ENCODE results near the gene DPH5. TPM values are rescaled to one million over a fixed set of nuclear protein-coding genes. Genes with fewer than 3 reads are reported as not detected.
"Not testable (repeated sequence)": the region's sequence is repeated elsewhere in the genome, so short reads cannot be mapped to it uniquely, and the experiment has no call there.

DPH5 gene
- total RNA-seq, 2 experiments from 2014 or later: 32.4 to 37.1 TPM

- DNase-seq: no peak
- Mint-ChIP-seq H3K27ac (no peak overlapping the region), H3K9me3 (peaks cover 1% of the 10 kb centered on the region), H3K4me1 (peaks cover 6% of the 10 kb centered on the region), H3K27me3 (no peaks in the 10 kb centered on the region), H3K4me3 (no peak overlapping the region), H3K36me3 (peaks cover 18% of the 10 kb centered on the region)
- no peak for ATAC-seq (ENCODE audit: low read depth)
- POLR2A ChIA-PET: no interaction called here
Measured at GRCh38 chr1:101050869-101051268, 25.3 kb upstream of the DPH5 start.

- no peak for ATAC-seq (ENCODE audit: low read depth)
- DNase-seq: no peak
- Mint-ChIP-seq H3K4me1 (peaks cover under 1% of the 10 kb centered on the region), H3K9me3 (peaks cover 12% of the 10 kb centered on the region), H3K4me3 (no peak overlapping the region), H3K27ac (no peak overlapping the region), H3K27me3 (no peaks in the 10 kb centered on the region), H3K36me3 (peaks cover 26% of the 10 kb centered on the region)
- POLR2A ChIA-PET: interaction anchor here (0.5 kb wide), 1 partner anchor 122 kb away, joined by 3 read pairs; no protein-coding TSS in a partner anchor
Measured at GRCh38 chr1:101044749-101045148, 19.2 kb upstream of the DPH5 start.

GRCh38 chr1:101044259-101044658 is 18.7 kb upstream of the DPH5 start:
- DNase-seq: no peak
- Mint-ChIP-seq H3K4me1 (no peaks in the 10 kb centered on the region), H3K27me3 (no peaks in the 10 kb centered on the region), H3K36me3 (peaks cover 31% of the 10 kb centered on the region), H3K9me3 (peaks cover 13% of the 10 kb centered on the region), H3K4me3 (no peak overlapping the region), H3K27ac (no peak overlapping the region)
- no peak for ATAC-seq (ENCODE audit: low read depth)
- POLR2A ChIA-PET: interaction anchor here (0.5 kb wide), 1 partner anchor 121 kb away, joined by 3 read pairs; no protein-coding TSS in a partner anchor

GRCh38 chr1:101043776-101044175 is 18.2 kb upstream of the DPH5 start:
- peaks cover 15% of the 10 kb centered on the region for H3K9me3 Mint-ChIP-seq

GRCh38 chr1:101041300-101041699 is 15.7 kb upstream of the DPH5 start:
- Mint-ChIP-seq H3K4me3 (no peak overlapping the region), H3K4me1 (peaks cover 4% of the 10 kb centered on the region), H3K36me3 (peaks cover 55% of the 10 kb centered on the region), H3K9me3 (peaks cover 22% of the 10 kb centered on the region), H3K27ac (no peak overlapping the region), H3K27me3 (no peaks in the 10 kb centered on the region)
- POLR2A ChIA-PET: no interaction called here
- DNase-seq: no peak
- ATAC-seq (ENCODE audit: low read depth): no peak

More at GRCh38 chr1:101043776-101044175, 18.2 kb upstream of the DPH5 start:
- ATAC-seq (ENCODE audit: low read depth): no peak
- H3K4me3 Mint-ChIP-seq: no peak overlapping the region
- DNase-seq: no peak
- H3K4me1 Mint-ChIP-seq: peaks cover 1% of the 10 kb centered on the region
- H3K36me3 Mint-ChIP-seq: peaks cover 36% of the 10 kb centered on the region
- POLR2A ChIA-PET: no interaction called here
- no peak overlapping the region for H3K27ac Mint-ChIP-seq
- no peaks in the 10 kb centered on the region for H3K27me3 Mint-ChIP-seq

GRCh38 chr1:101040666-101041065 is 15.1 kb upstream of the DPH5 start:
- Mint-ChIP-seq H3K9me3 (peaks cover 25% of the 10 kb centered on the region), H3K4me3 (no peak overlapping the region), H3K4me1 (peaks cover 7% of the 10 kb centered on the region), H3K27ac (no peak overlapping the region), H3K36me3 (peaks cover 60% of the 10 kb centered on the region), H3K27me3 (no peaks in the 10 kb centered on the region)
- POLR2A ChIA-PET: no interaction called here
- DNase-seq (no peak), ATAC-seq (ENCODE audit: low read depth) (no peak)

- H3K27ac Mint-ChIP-seq: no peak overlapping the region
- POLR2A ChIA-PET: no interaction called here
- DNase-seq: no peak
- H3K27me3 Mint-ChIP-seq: no peaks in the 10 kb centered on the region
- ATAC-seq (ENCODE audit: low read depth): no peak
- peaks cover 23% of the 10 kb centered on the region for H3K9me3 Mint-ChIP-seq
- no peak overlapping the region for H3K4me3 Mint-ChIP-seq
- H3K4me1 Mint-ChIP-seq: peaks cover 12% of the 10 kb centered on the region
- peaks cover 57% of the 10 kb centered on the region for H3K36me3 Mint-ChIP-seq
Measured at GRCh38 chr1:101039245-101039644, 13.7 kb upstream of the DPH5 start.

- Mint-ChIP-seq H3K9me3 (peaks cover 26% of the 10 kb centered on the region), H3K4me3 (no peak overlapping the region), H3K4me1 (peaks cover 12% of the 10 kb centered on the region), H3K27me3 (no peaks in the 10 kb centered on the region), H3K27ac (no peak overlapping the region), H3K36me3 (peaks cover 67% of the 10 kb centered on the region)
- ATAC-seq (ENCODE audit: low read depth): no peak
- POLR2A ChIA-PET: interaction anchor here (0.6 kb wide), 1 partner anchor 92 kb away, joined by 4 read pairs; no protein-coding TSS in a partner anchor
- DNase-seq: no peak
Measured at GRCh38 chr1:101037316-101037715, 11.7 kb upstream of the DPH5 start.

- DNase-seq (no peak), ATAC-seq (ENCODE audit: low read depth) (no peak)
- Mint-ChIP-seq H3K27me3 (no peaks in the 10 kb centered on the region), H3K9me3 (peaks cover 11% of the 10 kb centered on the region), H3K4me3 (no peak overlapping the region), H3K36me3 (peaks cover 51% of the 10 kb centered on the region), H3K27ac (no peak overlapping the region), H3K4me1 (peaks cover 22% of the 10 kb centered on the region)
- POLR2A ChIA-PET: no interaction called here
Measured at GRCh38 chr1:101033017-101033416, 7.4 kb upstream of the DPH5 start.

- POLR2A ChIA-PET; H3K27ac Mint-ChIP-seq; DNase-seq; H3K9me3 Mint-ChIP-seq; H3K27me3 Mint-ChIP-seq; H3K4me3 Mint-ChIP-seq; ATAC-seq (ENCODE audit: low read depth): not testable (repeated sequence)
- peaks cover 31% of the 10 kb centered on the region for H3K4me1 Mint-ChIP-seq
- H3K36me3 Mint-ChIP-seq: peaks cover 49% of the 10 kb centered on the region
Measured at GRCh38 chr1:101032129-101032528, 6.5 kb upstream of the DPH5 start.

- ATAC-seq (ENCODE audit: low read depth): no peak
- no peak overlapping the region for H3K27ac Mint-ChIP-seq
- H3K4me1 Mint-ChIP-seq: peaks cover 36% of the 10 kb centered on the region
- H3K36me3 Mint-ChIP-seq: peaks cover 40% of the 10 kb centered on the region
- H3K9me3 Mint-ChIP-seq: peaks cover 5% of the 10 kb centered on the region
- no peak overlapping the region for H3K4me3 Mint-ChIP-seq
- POLR2A ChIA-PET: no interaction called here
- no peaks in the 10 kb centered on the region for H3K27me3 Mint-ChIP-seq
- no peak for DNase-seq
Measured at GRCh38 chr1:101030881-101031280, 5.3 kb upstream of the DPH5 start.

GRCh38 chr1:101029184-101029583 is 3.6 kb upstream of the DPH5 start:
- peaks cover 36% of the 10 kb centered on the region for H3K36me3 Mint-ChIP-seq
- H3K27me3 Mint-ChIP-seq: no peaks in the 10 kb centered on the region

GRCh38 chr1:101028466-101028865 is 2.9 kb upstream of the DPH5 start:
- peaks cover 5% of the 10 kb centered on the region for H3K9me3 Mint-ChIP-seq
- H3K27me3 Mint-ChIP-seq: no peaks in the 10 kb centered on the region
- no peak for DNase-seq
- ATAC-seq (ENCODE audit: low read depth): no peak
- H3K27ac Mint-ChIP-seq: no peak overlapping the region
- POLR2A ChIA-PET: interaction anchor here (1.4 to 1.7 kb wide), 2 partner anchors 79 to 210 kb away, joined by 5 to 6 read pairs; no protein-coding TSS in a partner anchor
- H3K4me3 Mint-ChIP-seq: no peak overlapping the region
- H3K4me1 Mint-ChIP-seq: peaks cover 39% of the 10 kb centered on the region
- peaks cover 33% of the 10 kb centered on the region for H3K36me3 Mint-ChIP-seq

More at GRCh38 chr1:101029184-101029583, 3.6 kb upstream of the DPH5 start:
- DNase-seq: no peak
- peaks cover 35% of the 10 kb centered on the region for H3K4me1 Mint-ChIP-seq
- H3K4me3 Mint-ChIP-seq: no peak overlapping the region
- ATAC-seq (ENCODE audit: low read depth): no peak
- POLR2A ChIA-PET: no interaction called here
- H3K9me3 Mint-ChIP-seq: peaks cover 5% of the 10 kb centered on the region
- H3K27ac Mint-ChIP-seq: no peak overlapping the region

- peaks cover 30% of the 10 kb centered on the region for H3K36me3 Mint-ChIP-seq
- ATAC-seq (ENCODE audit: low read depth): no peak
Measured at GRCh38 chr1:101027194-101027772, 1.7 kb upstream of the DPH5 start.

More at GRCh38 chr1:101027194-101027772, 1.7 kb upstream of the DPH5 start:
- no peaks in the 10 kb centered on the region for H3K27me3 Mint-ChIP-seq
- peaks cover 2% of the 10 kb centered on the region for H3K9me3 Mint-ChIP-seq
- POLR2A ChIA-PET: interaction anchor here (1.4 to 1.7 kb wide), 2 partner anchors 78 to 212 kb away, joined by 5 to 6 read pairs; no protein-coding TSS in a partner anchor
- peak overlapping the region; percentile 11 for H3K27ac Mint-ChIP-seq
- no peak for DNase-seq
- peaks cover 42% of the 10 kb centered on the region for H3K4me1 Mint-ChIP-seq
- peak overlapping the region; percentile 14 for H3K4me3 Mint-ChIP-seq
